GM21786 (cell line): ENCODE data around the gene CDH4.
"Not testable (repeated sequence)": the region's sequence is repeated elsewhere in the genome, so short reads cannot be mapped to it uniquely, and the experiment has no call there.

Experiments
- ATAC-seq: cut with Tn5 transposase; IDR thresholded peaks from one replicate; pipeline ENCODE4 v1.9.1; 2021; ENCODE audit not compliant: unreplicated experiment

CDH4 gene

DNA sequence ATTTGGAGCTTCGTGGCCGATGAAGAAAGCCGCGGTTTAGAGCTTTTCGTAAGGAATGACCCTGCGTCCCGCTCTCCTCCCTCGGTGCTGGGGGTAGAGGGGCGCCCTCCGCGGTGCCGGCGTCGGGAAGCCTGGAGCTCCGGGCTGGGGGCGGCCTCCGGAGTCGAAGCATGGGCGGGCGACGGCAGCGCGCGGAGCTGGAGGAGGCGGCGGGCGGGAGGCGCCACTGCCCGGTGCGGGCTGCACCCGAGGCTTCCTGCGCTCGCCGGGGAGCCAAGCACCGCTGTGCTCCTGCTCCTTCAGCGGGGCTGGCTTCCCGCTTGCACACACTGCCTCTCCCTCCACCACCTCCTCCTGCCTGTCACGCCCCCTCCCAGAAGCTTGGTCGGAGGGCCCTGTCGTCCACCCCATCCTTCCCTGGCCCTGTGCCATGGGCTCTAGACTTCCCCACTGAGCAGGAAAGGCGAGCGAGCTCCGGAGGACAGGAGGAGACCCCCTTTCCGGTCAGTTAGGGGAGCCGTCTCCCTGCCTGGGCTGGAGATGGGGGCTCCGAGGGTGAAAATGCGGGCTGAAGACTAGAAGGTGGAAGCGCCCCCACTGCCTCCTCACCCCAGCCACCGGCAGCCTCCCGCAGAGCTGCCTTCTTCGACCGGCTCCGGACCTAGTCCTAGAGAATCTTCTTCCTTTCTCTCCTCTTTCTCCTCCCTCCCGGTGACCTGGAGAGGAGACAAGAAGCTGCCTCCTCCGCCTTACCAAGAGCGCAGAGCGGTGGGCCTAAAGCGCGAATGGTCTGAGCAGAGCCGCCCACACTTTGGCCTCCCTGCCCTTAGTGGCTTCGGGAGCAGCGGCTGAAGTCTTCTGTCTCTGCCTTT lies 1.8 kb downstream of the CDH4 start:
- no peak for ATAC-seq

DNA sequence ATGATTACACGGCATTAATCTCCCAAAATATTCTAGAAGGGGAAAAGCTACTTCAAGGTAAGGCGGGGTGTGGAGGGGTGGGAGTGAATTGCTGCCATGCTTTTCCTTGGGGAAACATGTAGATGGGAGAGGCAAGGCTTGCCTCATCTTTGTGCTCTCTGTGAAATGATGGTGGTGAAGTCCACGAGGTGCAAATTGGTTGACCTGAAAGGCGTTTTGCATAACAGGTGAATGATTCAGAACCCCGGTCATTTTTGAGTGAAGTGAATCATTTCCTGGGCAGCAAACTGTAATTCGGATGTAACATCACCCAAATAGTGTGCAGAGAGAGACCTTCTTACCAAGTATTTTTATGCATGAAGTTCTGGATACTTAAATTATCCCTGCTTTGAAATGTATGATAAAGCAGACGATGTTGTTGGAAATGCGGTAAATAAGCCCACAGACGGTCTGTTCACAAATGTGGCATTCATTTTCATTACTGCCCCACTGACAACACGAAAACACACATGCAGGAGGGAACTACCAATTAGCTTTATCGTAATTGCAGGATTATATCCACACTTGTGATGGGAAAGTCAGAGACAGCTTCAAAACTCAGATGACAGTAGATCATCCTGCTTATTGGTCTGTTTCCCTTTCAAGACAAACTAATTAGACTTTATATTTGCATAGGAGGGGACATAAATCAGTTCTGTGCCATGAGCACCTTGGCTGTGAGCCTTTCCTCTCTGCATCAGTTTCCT lies 3.0 kb downstream of the CDH4 start:
- no peak for ATAC-seq

GRCh38 chr20:61256365-61256764 lies 4.3 kb downstream of the CDH4 start:
- ATAC-seq: no peak

DNA sequence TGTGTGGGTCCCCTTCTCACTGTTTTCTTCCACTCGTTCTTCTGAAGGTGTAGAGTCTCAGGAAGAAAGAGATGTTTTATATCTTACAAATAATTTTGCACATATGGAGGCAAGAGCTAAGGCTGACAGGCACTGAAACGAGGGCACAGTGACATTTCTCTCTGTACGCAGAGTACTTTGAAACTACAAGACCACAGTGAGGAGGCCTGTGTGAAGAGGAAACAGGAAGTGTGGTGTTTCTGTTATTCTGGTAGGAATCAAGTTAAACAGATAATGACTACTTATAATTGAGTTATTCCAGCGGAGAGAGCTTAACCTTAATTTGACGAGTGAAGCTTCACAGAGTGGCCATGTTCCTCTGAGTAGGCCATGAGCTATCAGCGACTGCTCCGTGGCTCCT lies 4.8 kb downstream of the CDH4 start:
- ATAC-seq: no peak

- ATAC-seq: no peak
These were observed 5.5 kb downstream of the CDH4 start for GRCh38 chr20:61257611-61258010.

GRCh38 chr20:61259741-61260140 lies 7.7 kb downstream of the CDH4 start:
- ATAC-seq: no peak

GRCh38 chr20:61260905-61261304 lies 8.8 kb downstream of the CDH4 start:
- ATAC-seq: no peak

DNA sequence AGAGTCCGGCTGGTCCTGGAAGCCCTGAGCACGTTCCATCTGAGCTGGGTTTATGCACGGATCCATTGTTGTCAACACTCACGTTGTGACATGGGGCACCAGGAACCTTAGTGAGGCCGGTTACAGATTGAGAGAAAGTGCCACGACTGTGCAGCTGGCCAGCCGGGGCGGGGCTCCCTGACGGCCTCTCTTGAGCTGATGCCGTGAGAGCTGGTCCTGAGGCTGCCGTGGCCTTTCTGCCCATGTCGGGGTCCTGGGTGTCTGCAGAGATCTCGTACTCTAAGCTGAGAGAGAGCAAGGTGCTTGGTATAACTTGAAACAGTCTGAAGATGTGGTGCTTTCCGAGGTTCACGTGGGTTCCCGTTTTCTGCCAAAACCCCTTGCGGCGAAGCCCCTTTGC lies 10.0 kb downstream of the CDH4 start:
- no peak for ATAC-seq

DNA sequence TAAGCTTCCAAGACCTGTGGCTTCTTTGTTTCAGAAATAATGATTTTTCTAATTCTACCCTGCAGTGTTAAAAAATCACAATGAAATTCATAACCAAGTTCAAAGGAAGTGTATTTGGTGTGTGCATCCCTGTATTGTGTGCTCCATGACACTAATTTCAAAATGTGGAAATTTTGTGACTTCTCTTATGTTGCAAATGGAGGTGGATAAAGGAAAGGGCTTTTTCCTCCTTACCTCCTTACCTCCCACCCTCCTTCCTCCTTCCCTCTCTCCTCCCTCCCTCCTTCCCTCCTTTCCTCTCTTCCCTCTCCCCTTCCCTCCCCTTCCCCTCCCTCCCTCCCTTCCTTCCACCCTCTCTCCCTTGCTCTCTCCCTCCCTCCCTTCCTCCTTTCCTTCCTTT lies 10.5 kb downstream of the CDH4 start:
- ATAC-seq: no peak

DNA sequence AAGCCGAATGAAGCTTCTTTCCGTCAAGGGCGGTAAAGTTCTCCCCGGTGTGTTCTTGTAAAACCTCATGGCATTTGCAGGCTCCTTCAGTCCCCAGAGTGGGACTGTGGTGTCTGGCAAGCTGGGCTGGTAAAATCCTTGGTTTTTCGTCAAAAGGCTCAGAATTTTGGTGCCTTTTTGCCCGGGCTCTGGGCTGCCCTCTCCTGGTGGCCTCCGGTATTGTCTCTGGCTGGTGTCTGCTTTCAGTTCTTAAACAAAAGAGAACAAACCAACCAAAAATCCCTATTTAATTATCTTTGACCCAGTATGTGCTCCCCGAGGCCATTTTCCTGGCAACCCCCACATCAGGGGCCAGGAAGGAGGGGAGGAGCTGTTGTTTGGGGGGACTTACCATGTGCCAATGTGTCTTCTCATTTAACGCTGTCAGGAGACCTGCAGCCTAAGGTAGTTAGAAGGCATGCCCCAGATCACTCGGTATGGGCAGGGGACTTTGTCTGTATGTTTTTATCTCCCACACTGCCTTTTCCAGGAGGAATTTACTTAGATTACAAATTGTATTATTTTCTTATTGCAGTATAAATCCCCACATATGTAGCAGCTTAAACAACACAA lies 11.1 kb downstream of the CDH4 start:
- ATAC-seq: no peak

DNA sequence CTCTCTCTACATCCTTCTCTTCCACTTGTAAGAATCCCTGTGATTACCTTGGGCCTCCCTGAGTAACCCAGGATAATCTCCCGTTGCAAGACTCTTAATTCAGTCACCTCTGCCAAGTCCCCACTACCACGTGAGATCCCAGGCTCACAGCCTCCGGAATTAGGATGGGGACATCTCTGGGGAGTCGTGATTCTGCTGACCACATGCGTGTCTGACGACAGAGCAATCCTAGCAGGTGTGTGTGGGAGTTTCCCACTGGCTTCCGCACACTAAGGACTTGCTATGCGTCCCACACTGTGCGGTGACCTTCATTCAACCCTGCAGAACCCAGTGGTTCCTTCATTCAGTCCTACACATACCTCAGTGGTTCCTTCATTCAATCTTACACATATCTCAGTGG lies 11.9 kb downstream of the CDH4 start:
- ATAC-seq: no peak

DNA sequence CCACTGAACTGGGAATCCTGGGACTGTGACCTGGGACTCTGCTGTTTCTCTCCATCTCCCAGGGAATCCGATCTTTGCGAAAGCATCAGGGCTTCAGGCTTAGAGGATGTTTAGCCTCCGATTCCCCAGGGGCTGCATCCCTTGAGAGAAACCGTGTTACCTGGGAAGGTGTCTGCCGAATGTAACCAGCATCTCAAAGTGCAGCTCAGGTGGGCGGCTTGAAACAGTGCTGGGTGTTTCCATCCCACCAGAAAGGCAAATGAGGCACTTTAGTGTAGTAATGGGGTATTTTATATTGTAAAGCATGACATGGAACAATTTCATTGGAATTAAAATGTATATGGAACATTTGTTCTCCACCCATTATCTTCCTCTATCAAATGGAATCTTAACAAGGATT lies 15.2 kb downstream of the CDH4 start:
- ATAC-seq: no peak

DNA sequence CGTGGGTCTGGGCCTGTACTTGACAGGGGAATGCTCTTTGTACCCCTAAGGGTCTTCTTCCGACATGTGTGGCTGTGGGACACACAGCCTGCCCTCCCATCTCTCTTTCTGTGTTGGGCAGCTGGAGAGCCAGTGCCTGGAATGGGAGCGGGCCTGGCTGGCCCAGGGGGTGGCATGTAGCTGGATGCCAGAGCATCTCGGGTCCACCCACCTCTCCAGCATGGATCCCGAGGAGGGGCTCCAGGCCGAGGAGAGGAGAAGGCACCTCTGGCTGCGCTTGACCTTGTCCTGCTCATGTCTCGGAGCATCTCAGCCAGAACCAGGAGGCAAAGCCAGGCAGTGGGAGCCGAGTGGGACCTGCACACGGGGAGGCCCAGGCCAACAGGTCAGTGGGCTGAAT lies 16.0 kb downstream of the CDH4 start:
- no peak for ATAC-seq

- ATAC-seq: no peak
These were observed 19.5 kb downstream of the CDH4 start for GRCh38 chr20:61271312-61272231.

GRCh38 chr20:61273024-61273423 lies 21.0 kb downstream of the CDH4 start:
- not testable (repeated sequence) for ATAC-seq

DNA sequence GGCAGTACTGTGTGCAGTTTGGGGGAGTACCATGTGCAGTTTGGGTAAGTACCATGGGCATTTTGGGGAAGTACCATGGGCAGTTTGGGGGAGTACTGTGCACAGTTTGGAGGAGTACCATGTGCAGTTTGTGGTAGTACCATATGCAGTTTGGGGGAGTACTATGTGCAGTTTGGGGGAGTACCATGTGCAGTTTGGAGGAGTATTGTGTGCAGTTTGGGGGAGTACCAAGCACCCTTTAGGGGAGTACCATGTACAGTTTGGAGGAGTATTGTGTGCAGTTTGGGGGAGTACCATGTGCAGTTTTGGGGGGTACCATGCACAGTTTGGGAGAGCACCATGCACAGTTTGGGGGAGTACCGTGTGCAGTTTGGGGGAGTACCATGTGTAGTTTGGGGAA lies 21.6 kb downstream of the CDH4 start:
- ATAC-seq: not testable (repeated sequence)

GRCh38 chr20:61274326-61274725 lies 22.3 kb downstream of the CDH4 start:
- ATAC-seq: no peak

- no peak for ATAC-seq
These were observed 26.2 kb downstream of the CDH4 start for GRCh38 chr20:61278296-61278695.

- ATAC-seq: no peak
These were observed 27.6 kb downstream of the CDH4 start for GRCh38 chr20:61279621-61280150.

GRCh38 chr20:61280217-61280980 lies 28.3 kb downstream of the CDH4 start:
- no peak for ATAC-seq
